ENCODE results near the gene POLA1. TPM values are rescaled to one million over a fixed set of nuclear protein-coding genes. Genes with fewer than 3 reads are reported as not detected.

The POLA1 gene
- total RNA-seq, 2 donors from 2014 or later, result 6.7 to 7.2 TPM

DNA sequence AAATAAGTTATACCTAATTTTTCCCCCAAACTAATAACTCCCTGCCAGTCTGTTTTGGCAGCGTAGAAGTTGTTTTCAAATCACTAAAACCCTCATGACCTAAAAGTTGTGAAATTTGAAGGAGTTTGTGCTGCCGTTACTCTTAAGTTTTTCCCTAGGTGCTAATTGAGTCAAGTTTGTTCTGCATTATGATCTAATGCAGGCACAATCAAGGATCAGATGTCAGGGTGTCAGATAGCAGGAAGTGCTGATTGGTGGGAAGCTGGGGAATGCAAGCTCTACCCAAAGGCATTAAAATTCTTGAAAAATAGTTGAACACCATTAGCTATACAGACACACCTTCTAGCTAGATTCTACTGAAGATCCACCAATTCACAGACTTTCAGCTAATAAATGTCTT, 270.1 kb downstream of the POLA1 start:
- no peaks in the 10 kb centered on the region for H3K27me3 ChIP-seq
- no peaks in the 10 kb centered on the region for H3K9me3 ChIP-seq
- H3K36me3 ChIP-seq, result no peaks in the 10 kb centered on the region
- TF ChIP-seq, protein P1, sequence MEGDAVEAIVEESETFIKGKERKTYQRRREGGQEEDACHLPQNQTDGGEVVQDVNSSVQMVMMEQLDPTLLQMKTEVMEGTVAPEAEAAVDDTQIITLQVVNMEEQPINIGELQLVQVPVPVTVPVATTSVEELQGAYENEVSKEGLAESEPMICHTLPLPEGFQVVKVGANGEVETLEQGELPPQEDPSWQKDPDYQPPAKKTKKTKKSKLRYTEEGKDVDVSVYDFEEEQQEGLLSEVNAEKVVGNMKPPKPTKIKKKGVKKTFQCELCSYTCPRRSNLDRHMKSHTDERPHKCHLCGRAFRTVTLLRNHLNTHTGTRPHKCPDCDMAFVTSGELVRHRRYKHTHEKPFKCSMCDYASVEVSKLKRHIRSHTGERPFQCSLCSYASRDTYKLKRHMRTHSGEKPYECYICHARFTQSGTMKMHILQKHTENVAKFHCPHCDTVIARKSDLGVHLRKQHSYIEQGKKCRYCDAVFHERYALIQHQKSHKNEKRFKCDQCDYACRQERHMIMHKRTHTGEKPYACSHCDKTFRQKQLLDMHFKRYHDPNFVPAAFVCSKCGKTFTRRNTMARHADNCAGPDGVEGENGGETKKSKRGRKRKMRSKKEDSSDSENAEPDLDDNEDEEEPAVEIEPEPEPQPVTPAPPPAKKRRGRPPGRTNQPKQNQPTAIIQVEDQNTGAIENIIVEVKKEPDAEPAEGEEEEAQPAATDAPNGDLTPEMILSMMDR (IDR thresholded peaks at IDR 0.05), result no peak
- no peak for DNase-seq (ENCODE audit: low spot score)
- H3K4me1 ChIP-seq, result no peaks in the 10 kb centered on the region
- no peak overlapping the region for H3K27ac ChIP-seq
- no peak overlapping the region for H3K4me3 ChIP-seq

DNA sequence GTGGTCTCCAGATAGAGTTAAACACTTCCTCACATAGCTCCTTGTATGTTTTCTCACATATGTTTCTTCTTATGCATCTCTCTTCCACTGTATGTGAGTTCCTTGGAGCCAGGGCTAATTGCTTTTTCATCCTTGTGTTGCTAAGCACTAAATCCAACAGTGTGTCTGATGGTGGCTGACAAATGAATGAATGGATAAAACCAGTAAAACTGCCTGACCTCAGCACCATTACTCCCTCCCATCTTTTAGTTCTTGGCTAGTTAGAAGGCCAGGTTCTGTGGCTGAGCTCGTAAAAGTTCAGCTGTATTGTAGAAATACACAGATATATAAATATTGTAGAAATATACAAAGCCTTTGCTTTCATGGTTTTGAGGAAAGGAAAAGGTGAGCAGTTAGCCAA, 271.7 kb downstream of the POLA1 start:
- H3K27ac ChIP-seq, result no peak overlapping the region
- H3K4me3 ChIP-seq, result no peak overlapping the region
- no peaks in the 10 kb centered on the region for H3K27me3 ChIP-seq
- no peak for DNase-seq (ENCODE audit: low spot score)
- TF ChIP-seq, protein P1 (IDR thresholded peaks at IDR 0.05), result no peak
- no peaks in the 10 kb centered on the region for H3K4me1 ChIP-seq
- H3K9me3 ChIP-seq, result peaks cover 0 to 6% of the 10 kb centered on the region in 2 donors
- no peaks in the 10 kb centered on the region for H3K36me3 ChIP-seq

DNA sequence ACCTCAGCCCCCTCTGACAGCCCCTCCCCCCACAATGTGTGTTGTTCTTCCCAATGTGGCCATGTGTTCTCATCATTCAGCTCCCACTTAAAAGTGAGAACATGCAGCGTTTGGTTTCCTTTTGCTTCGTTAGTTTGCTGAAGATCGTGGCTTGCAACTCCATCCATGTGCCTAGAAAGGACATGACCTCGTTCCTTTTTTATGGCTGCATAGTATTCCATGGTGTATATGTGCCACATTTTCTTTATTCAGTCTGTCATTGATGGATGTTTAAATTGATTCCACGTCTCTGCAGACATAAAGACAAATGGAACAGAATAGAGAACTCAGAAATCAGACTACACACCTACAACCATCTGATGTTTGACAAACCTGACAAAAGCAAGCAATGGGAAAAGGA, 276.1 kb downstream of the POLA1 start:
- Histone ChIP-seq H3K4me3 (no peak overlapping the region), H3K27ac (no peak overlapping the region), H3K36me3 (no peaks in the 10 kb centered on the region), H3K9me3 (peaks cover 0 to 6% of the 10 kb centered on the region in 2 donors), H3K27me3 (no peaks in the 10 kb centered on the region), H3K4me1 (no peaks in the 10 kb centered on the region)
- DNase-seq (ENCODE audit: low spot score), result no peak
- TF ChIP-seq, protein P1 (IDR thresholded peaks at IDR 0.05), result no peak

DNA sequence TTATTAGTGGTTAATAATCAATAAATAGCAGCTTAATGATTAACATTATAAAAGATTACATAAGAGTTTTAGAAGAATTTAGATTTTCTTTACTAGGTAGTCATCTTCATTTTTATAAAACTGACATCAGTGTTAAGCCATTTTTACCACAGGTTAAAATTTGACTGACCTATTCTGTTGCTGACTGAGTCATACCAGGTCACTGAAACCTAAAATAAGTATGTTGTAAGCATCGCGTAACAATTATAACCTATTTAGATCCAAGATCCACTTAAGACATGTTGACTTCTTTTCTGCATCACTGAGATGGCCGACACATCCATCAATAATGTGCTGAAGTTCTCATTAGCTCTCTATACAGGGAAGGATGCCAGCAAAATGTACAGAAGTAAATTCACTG, 285.4 kb downstream of the POLA1 start:
- DNase-seq (ENCODE audit: low spot score), result no peak
- H3K9me3 ChIP-seq, result no peaks in the 10 kb centered on the region
- H3K4me1 ChIP-seq, result no peaks in the 10 kb centered on the region
- TF ChIP-seq, protein P1 (IDR thresholded peaks at IDR 0.05), result no peak
- no peaks in the 10 kb centered on the region for H3K36me3 ChIP-seq
- no peaks in the 10 kb centered on the region for H3K27me3 ChIP-seq
- no peak overlapping the region for H3K27ac ChIP-seq
- no peak overlapping the region for H3K4me3 ChIP-seq

DNA sequence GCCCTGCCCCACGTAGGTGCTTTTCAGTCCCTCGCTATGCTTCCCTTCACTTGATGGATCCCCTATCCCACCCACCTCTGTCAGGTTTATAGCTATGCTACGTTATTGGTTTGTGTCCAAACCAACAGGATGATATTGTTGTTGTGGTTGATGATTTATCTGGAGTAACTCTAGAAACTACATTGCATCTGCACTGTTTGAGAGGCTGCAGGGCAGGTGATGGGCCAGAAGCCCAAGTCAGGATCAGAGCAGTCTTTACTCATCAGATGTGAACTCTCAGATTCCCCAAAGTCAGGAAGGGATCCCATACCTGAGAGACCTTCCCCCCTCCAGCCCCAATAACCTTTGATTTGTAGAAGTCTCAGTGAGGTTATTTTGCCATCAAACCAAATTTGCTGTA, 287.3 kb downstream of the POLA1 start:
- TF ChIP-seq, protein P1 (IDR thresholded peaks at IDR 0.05), result no peak
- Histone ChIP-seq H3K9me3 (no peaks in the 10 kb centered on the region), H3K27ac (no peak overlapping the region), H3K36me3 (no peaks in the 10 kb centered on the region), H3K4me1 (no peaks in the 10 kb centered on the region), H3K4me3 (no peak overlapping the region), H3K27me3 (no peaks in the 10 kb centered on the region)
- no peak for DNase-seq (ENCODE audit: low spot score)

DNA sequence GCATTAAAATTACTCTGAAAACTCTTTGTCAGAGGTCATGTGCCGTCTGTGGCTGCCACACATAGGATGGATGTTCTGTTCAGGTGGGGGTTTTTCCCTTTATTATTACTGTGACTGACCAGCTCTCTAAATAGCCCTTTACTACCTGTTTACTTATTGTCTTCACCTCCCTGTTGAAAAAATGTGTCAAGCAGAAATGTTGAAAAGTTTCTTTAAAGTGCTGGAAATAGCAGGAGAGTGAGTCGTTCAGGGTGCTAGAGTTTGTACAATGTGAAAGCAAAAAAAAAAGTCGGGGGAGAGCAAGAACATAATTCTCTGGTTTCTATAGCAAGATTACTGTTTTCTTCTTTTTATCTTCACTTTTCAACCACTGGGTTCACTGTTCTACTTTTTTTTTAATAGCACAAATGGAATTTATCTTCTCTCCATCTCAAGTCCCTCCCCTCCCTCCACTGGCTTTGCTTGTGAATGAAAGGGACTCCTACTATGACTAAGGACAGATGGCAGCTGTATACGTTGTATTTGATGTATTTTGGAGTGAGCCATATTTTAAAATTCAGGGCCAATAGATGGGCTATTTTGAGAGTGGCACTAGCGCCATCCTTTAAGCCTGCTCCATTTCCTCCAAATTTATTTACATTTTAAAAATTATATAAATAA, 288.7 kb downstream of the POLA1 start:
- Histone ChIP-seq H3K9me3 (no peaks in the 10 kb centered on the region), H3K4me1 (no peaks in the 10 kb centered on the region), H3K4me3 (no peak overlapping the region), H3K27me3 (no peaks in the 10 kb centered on the region), H3K36me3 (no peaks in the 10 kb centered on the region), H3K27ac (no peak overlapping the region)
- DNase-seq (ENCODE audit: low spot score), result no peak
- TF ChIP-seq, protein P1 (IDR thresholded peaks at IDR 0.05), result no peak
